SKM-1 treated with dmso at 0.1 percent for 144 hours (cell line): ENCODE measurements around the gene EIF5A.

Experiments used
- DNase-seq: peaks from one replicate; lab custom pipeline; 2025; ENCODE audit not compliant: unreplicated experiment; lab: John Stamatoyannopoulos, UW

Gene EIF5A

GRCh38 chr17:7354262-7354843 lies 46.9 kb downstream of the EIF5A start:
- no peak for DNase-seq

DNA sequence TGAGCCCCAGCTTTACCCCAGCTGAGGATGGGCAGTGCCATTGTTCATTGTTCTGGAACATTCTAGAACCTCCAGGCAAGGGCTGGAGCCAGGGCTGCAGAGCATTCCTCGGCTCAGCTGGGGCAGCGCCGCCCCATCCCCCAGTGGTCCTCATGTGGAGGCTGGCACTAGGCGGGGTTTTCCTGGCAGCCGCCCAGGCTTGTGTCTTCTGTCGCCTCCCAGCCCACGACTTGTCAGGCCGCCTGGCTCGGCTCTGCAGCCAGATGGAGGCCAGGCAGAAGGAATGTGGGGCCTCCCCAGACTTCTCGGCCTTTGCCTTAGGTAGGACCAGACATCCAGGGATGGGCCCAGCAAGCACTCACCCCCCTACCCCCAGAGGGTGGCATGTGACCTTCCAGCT lies 47.6 kb downstream of the EIF5A start, which contains the start of gene TMEM95:
TMEM95 (plus strand) TSS at position 104 of the 400 bp plus-strand sequence; CDS start at position 153, 49 bp downstream.
- no peak for DNase-seq

GRCh38 chr17:7355573-7355972 lies 48.1 kb downstream of the EIF5A start:
- DNase-seq: no peak

- DNase-seq: peak; percentile 57
These were observed 48.7 kb downstream of the EIF5A start for GRCh38 chr17:7356072-7356549.

DNA sequence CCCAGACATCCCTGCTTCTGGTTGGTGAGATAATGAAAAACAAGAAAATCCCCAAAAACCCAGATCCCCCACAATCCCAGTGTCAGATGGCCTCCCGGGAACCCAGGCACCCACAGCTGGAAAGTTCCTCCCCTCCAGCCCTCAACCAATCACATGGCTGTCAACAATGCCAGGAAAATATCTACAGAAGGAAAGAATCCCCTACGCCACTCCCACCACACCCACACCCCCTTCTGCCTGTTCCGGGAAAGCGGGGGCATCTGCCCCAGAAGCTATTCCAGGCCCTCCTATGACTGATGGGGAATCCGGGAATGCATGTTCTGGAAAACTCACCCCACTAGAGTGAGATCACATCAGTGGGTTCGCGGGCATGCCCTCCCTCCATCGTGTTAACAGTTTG lies 49.3 kb downstream of the EIF5A start:
- DNase-seq: no peak

DNA sequence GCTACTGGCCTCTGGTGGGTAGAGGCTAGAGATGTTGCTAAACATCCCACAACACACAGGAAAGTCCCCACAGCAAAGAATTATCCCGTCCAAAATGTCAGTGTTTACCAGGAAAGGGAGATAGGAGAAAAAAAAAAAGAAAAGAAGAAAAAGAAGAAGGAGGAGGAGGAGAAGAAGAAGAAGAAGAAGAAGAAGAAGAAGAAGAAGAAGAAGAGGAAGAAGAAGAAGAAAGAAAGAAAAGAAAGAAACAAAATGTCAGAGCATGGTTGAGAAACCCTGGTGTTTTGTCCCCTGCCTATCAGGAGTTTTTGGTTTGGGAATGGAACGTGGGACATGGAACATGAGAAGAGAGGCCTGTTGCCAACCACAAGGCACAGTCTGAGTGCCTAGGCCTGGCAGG lies 50.0 kb downstream of the EIF5A start:
- DNase-seq: no peak

GRCh38 chr17:7361906-7362305 lies 54.5 kb downstream of the EIF5A start:
- no peak for DNase-seq
